ENCODE results near the gene DNAH3.

- TF ChIP-seq JUN (IDR thresholded peaks at IDR 0.05) (no peak), RFX5 (IDR thresholded peaks at IDR 0.05) (no peak), PHF8 (IDR thresholded peaks at IDR 0.05; ENCODE audit: borderline replicate concordance, low read depth) (no peak)
Measured at GRCh38 chr16:21159281-21159951, 8.8 kb upstream of the DNAH3 start.
